ENCODE results near the gene ABHD16B.

The ABHD16B gene

DNA sequence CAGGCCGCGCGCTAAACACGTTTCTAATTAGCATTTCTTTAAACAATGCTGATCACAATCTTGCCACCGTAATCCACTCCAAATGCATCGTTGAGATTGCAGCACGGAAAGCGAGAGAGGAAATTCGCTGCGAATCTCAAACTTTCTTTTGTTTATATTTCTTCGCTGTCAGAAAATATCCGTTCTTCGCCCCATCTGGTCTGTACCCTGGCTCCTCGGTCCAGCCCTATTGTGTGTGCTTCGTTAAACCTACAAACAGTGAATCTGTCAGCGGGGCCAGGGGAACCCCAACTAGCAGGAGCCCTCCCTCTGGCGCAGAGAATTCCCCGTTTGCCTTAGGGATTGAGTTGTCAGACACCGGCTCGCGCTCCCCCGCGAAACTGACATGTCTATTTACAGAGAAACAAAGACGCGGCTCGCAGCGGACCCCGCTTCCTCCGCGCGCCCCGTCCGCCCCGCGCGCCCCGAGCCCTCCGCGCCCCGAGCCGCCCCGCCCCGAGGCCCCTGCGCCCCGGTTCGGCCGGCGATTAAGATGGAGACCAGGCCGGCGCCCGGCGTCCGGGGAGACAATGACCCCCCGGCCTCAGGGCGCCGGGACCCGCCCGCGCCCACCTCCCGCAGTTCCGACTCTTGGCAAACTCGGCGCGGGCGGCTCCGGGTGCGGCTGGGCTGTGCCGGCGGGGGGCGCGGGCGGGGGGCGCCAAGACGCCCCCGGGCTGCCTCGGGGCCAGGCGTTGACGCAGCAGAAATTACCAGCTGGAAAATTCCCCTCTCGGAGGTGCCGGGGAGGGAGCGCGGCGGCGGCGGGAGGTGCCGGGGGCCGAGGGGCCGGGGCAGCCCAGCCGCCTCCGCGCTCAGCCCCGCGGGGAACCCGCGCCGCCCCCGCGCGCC is 31.1 kb upstream of the ABHD16B start:
- H3K27ac Mint-ChIP-seq = peak overlapping the region; percentile 47
- peaks cover 2% of the 10 kb centered on the region for H3K36me3 Mint-ChIP-seq
- H3K4me1 Mint-ChIP-seq (ENCODE audit: low read depth) = peaks cover 9% of the 10 kb centered on the region
- no peaks in the 10 kb centered on the region for H3K9me3 Mint-ChIP-seq (ENCODE audit: low read depth)
- H3K4me3 Mint-ChIP-seq = peak overlapping the region; percentile 91
- H3K27me3 Mint-ChIP-seq = peaks cover 26% of the 10 kb centered on the region

DNA sequence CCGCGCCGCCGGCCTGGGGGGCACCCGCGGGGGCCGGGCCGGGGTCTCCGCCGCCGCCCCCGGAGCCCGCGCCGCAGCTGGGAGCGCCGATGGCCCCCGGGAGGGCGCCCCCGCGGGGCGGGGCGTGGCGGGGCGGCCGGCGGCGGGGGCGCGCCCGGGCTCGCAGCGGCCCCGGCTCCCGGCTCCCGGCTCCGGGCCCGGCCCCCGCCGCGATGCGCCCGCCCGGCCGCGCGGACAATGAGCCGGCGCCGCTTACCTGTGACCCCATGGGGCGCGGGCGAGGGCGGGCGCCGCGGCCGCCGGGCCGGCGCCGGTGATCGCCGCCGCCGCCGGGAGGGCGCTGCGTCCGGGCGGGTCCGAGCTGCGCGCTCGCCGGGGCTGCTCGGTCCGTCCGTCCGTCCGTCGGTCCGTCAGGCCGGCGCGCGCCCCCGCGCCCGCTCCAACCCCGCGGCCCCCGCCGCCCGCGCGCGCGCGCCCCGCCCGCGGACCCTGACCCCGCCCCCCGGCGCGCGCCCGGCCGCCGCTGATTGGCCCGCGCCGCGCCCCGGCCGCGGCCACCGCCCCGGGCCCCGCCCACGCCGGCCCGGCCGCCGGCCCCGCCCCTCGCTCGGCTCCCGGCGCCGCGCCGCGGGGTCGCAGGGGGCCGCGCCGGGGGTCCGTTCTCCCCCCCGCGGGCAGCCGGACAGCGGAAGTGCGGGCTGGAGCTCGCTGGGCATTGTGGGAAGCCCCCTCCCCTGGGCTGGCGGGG is 30.3 kb upstream of the ABHD16B start, which contains the start of gene ZBTB46:
Gene ZBTB46 (minus strand): TSS at position 424 of the 748 bp plus-strand sequence. CDS start 40,507 bp downstream, outside the sequence.
- Mint-ChIP-seq H3K27me3 (peaks cover 19% of the 10 kb centered on the region), H3K36me3 (peaks cover 2% of the 10 kb centered on the region), H3K4me1 (ENCODE audit: low read depth) (peaks cover 9% of the 10 kb centered on the region), H3K4me3 (peak within 1 kb of the TSS; percentile 91), H3K27ac (no peak within 1 kb of the TSS), H3K9me3 (ENCODE audit: low read depth) (no peaks in the 10 kb centered on the region)

DNA sequence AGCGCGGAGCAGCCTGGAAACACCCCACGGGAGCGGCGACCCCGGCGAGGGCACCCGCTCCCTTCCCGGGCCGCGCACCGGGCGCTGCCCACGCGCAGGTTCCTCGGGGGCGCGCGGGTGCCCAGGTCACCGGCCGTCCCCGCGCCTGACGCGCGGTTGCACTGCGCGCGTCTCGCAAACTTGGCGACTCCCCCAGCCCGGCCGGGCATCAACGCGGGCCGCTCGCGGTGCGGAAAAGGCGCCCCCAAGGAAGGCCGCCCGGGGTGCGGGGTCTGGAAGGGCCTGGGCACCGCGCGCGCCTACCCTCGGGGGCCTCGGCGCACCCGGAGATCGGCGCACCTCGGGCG is 29.7 kb upstream of the ABHD16B start:
- peaks cover 17% of the 10 kb centered on the region for H3K27me3 Mint-ChIP-seq
- no peak overlapping the region for H3K4me3 Mint-ChIP-seq
- peaks cover 2% of the 10 kb centered on the region for H3K36me3 Mint-ChIP-seq
- no peaks in the 10 kb centered on the region for H3K9me3 Mint-ChIP-seq (ENCODE audit: low read depth)
- H3K27ac Mint-ChIP-seq = no peak overlapping the region
- H3K4me1 Mint-ChIP-seq (ENCODE audit: low read depth) = peaks cover 9% of the 10 kb centered on the region

DNA sequence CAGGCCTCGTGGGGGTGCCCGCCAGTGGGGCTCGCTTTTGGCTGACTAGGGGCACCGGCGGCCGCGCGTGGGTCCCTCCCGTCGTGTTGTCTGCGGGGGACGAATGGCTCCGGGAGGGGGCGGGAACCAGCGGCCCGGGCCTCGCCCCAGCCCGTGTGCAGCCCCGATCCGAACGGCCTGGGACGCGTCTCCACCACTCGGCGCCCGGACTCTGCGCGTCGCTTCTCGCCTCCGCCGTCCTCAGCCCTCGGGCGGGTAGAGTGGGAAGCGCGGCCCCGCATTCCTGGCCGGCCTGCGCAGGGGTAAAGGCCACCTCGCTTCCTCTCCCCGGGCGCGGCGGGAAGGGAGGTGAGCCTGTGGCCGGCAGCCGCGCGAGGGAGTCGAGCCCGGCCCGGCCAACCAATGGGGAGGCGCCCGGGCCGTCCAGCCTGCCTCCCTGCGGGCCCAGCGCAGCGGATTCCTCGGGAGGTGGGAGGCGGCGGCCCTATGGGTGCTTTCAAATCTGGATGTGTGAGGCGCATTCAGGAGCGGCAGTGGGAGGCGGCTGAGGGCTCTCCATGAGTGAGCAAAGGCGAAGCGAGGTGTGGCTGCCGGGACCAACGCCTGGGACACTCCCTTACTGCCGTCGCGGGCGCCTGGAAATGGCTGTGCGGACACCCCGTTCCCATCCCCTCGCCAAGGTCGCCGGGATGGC is 29.2 kb upstream of the ABHD16B start:
- Mint-ChIP-seq H3K4me3 (no peak overlapping the region), H3K27me3 (peaks cover 17% of the 10 kb centered on the region), H3K9me3 (ENCODE audit: low read depth) (no peaks in the 10 kb centered on the region), H3K36me3 (peaks cover 2% of the 10 kb centered on the region), H3K4me1 (ENCODE audit: low read depth) (peaks cover 9% of the 10 kb centered on the region), H3K27ac (no peak overlapping the region)

DNA sequence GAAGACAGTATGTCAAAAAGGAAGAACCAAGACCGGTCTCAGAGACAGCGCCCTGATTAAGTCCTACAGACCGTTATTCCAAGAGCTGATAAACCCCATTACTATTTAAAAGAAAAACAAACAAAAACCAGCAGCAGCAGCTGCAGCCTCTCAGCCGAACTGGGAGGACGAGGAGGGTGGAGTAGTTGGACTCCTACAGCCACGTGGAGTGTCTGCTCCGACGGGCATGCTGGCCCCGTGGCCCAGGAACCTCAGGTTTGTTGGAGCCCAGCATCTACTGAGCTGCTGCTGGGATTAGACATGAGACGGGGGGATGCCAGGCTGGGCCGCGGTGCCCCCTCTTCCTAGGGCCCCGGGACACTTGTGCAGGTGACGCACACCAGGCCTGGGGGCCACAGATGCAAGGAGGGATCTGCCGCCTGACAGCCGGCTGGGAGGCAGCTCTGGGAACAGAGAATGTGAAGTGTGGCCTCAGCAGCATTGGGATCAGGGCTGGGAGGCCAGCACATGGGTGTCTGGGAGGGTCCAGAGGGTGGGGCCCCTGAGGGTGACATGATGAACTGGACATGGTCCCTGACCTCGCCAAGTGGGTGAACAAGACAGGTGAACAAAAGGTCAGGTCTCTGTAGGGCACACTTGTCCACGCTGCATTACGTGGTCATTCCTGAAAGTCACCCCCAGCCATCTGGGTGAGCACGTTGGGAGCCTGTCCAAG is 27.4 kb upstream of the ABHD16B start:
- H3K27me3 Mint-ChIP-seq = peaks cover 12% of the 10 kb centered on the region
- H3K27ac Mint-ChIP-seq = no peak overlapping the region
- peaks cover 2% of the 10 kb centered on the region for H3K36me3 Mint-ChIP-seq
- no peak overlapping the region for H3K4me3 Mint-ChIP-seq
- H3K9me3 Mint-ChIP-seq (ENCODE audit: low read depth) = no peaks in the 10 kb centered on the region
- peaks cover 12% of the 10 kb centered on the region for H3K4me1 Mint-ChIP-seq (ENCODE audit: low read depth)

DNA sequence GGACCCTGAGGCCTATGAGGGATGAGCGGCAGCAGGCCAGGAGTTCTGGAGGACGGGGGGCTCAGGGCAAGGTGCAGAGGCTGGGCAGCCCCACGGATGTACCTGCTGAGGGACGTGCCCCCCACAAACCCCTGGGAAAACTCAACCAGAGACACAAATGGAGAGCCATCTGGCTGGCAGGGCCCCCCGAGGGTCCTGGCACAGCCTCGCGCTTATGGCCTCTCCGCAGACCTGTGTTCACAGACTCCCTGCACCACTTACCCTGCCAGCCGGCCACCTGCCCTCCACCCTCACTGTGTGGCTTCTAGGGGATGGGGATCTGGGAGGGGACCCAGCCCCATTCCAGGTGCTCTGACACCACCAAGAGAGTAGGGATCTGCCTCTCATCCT is 26.8 kb upstream of the ABHD16B start:
- Mint-ChIP-seq H3K4me1 (ENCODE audit: low read depth) (peaks cover 10% of the 10 kb centered on the region), H3K27me3 (peaks cover 7% of the 10 kb centered on the region), H3K36me3 (peaks cover 2% of the 10 kb centered on the region), H3K9me3 (ENCODE audit: low read depth) (no peaks in the 10 kb centered on the region), H3K4me3 (no peak overlapping the region), H3K27ac (no peak overlapping the region)

DNA sequence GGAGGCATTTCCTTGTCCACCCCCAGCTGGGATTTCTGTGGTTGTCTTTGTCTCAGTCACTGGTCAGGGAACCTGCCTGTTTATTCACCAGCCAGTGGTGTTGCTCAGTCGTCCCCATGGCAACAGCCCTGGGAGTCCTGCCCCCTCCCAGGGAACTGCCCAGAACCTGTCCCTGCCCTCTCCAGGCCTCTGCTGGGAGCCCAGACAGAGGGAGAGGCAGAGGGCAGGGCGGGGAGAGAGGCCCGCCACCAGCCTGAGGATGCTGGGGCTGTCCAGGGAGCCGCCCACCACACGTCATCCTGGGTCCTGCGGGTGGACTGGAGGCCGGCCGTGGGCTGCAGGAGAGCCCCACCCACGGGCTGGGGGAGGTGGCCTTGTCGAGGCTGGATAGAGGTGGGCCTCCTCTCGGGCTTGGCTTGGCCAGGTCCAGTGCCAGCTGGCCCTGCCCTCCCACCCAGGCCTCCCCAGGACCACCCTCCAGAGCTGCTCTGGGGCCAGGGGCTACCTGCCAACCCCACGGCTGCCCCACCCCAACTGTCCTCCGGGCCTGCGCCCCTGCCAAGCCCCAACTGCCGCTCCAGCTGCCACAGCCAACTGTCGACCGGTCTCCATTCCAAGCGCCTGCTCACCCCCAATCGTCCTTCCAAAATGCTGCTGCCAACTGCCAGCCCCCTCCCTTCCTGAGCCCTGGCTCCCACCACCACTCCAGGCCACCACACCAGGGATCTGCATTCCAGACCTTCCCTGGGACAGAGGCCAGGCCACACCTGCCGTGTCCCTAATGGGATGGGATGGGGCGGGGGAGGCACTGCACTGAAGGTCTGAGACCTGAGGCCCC is 26.1 kb upstream of the ABHD16B start:
- peaks cover 4% of the 10 kb centered on the region for H3K4me1 Mint-ChIP-seq (ENCODE audit: low read depth)

DNA sequence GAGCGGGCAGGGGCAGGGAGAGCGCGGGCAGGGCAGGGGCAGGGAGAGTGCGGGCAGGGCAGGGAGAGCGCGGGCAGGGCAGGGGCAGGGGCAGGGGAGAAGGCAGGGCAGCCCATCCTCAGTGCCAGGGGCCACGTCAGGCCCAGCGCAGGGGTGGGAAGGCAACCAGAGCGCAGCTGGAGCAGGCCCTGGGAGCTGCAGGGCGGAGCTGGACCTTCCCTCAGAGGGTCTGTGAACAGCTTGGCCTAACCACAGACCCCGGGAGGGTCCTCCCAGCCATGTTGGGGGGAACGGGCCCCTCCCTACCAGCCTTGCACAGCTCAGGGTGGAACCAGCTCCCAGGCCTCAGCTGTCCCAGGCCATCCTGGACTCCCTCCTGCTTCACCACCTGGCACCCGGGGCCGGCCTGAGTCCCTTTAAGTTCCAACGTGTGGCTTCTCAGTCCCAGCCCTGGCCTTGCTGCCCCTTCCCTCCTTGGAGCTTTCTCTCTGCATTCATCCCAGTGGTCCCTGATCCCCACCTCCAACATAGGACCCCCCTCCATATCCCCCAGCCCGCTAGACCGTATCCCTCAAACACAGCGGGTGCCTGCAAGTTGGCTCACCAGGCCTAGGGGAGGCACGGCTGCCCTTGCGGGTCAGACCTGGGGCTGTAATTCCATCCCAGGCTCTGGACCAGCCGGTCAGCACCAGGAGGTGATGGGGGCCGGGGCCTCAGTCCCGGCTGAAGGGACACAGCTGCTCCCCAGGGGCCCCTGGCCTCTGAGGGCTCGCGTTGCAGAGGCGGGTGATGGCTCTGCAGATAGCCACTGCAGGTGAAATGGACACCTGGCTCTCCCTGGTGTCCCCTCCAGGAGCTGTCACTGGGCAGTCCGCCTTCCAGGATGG is 24.6 kb upstream of the ABHD16B start:
- peaks cover 1% of the 10 kb centered on the region for H3K27me3 Mint-ChIP-seq

More for the DNA sequence above, 26.1 kb upstream of the ABHD16B start:
- H3K27me3 Mint-ChIP-seq = peaks cover under 1% of the 10 kb centered on the region
- H3K36me3 Mint-ChIP-seq = no peaks in the 10 kb centered on the region
- H3K27ac Mint-ChIP-seq = no peak overlapping the region
- H3K9me3 Mint-ChIP-seq (ENCODE audit: low read depth) = no peaks in the 10 kb centered on the region
- no peak overlapping the region for H3K4me3 Mint-ChIP-seq

DNA sequence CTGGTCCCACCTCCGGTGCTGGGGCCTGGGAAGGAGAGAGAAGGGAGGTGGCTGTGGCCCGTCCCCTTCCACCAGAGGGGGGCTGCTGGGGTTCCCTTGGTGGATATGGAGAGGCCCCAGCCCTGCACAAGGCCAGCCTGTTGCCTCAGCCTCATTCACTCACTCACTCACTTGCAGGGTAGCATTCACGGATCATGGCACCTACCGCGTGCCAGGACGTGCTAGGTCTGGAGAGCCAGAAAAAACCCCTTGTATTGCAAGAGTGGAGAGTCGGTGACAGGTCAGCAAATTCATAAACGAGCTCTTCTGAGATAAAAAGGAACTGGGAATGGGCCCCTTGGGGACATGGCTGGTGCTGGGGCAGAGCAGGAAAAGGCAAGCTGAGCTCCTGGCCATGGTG is 23.8 kb upstream of the ABHD16B start:
- Mint-ChIP-seq H3K4me1 (ENCODE audit: low read depth) (peaks cover 6% of the 10 kb centered on the region), H3K9me3 (ENCODE audit: low read depth) (no peaks in the 10 kb centered on the region), H3K27me3 (peaks cover 5% of the 10 kb centered on the region), H3K36me3 (peaks cover 2% of the 10 kb centered on the region), H3K4me3 (no peak overlapping the region), H3K27ac (no peak overlapping the region)

More for the DNA sequence above, 24.6 kb upstream of the ABHD16B start:
- H3K4me3 Mint-ChIP-seq = no peak overlapping the region
- H3K9me3 Mint-ChIP-seq (ENCODE audit: low read depth) = no peaks in the 10 kb centered on the region
- H3K4me1 Mint-ChIP-seq (ENCODE audit: low read depth) = peaks cover 4% of the 10 kb centered on the region
- peaks cover 2% of the 10 kb centered on the region for H3K36me3 Mint-ChIP-seq
- H3K27ac Mint-ChIP-seq = no peak overlapping the region

DNA sequence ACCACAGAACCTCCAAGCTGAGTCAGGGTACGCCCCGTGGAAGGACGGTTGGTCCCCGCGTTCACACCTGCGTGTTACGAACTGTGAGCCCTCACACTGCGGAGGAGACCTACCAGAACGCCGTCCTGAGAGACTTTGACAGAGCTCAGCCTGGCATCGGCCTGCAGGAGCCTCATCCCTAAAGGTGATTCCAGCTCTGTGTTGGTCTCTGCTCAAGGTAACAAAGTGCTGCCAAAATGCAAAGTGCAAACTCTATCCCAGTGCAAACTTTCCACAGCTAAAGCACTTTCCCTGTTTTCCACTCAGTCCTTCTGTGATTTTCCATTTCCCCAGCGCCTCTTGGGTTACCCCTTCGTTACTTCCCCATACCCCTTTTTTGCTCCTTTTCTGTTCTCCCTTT is 21.7 kb upstream of the ABHD16B start:
- Mint-ChIP-seq H3K27ac (no peak overlapping the region), H3K27me3 (peaks cover 9% of the 10 kb centered on the region), H3K36me3 (peaks cover 2% of the 10 kb centered on the region), H3K4me3 (no peak overlapping the region), H3K4me1 (ENCODE audit: low read depth) (peaks cover 13% of the 10 kb centered on the region), H3K9me3 (ENCODE audit: low read depth) (no peaks in the 10 kb centered on the region)

DNA sequence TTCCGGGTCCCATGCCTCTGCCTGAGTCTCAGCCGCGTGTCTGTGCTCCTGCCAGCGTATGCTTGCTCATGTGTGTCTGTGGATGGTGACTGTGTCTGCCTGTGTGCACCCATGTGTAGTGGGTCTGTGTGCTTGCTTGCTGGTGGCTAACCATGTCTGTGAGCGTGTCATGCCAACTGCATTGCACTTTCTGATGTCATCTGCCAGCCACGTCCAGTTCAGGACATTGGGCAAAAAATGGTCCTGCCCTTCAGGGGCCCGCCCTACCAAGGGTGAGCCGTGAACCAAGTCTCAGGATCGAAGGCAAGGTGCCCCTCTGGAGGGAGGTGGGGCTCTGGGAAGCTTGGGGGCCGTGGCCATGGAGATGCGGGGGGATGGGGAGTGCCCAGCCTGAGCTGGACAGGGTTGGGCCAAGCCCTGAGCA is 20.9 kb upstream of the ABHD16B start:
- peaks cover 9% of the 10 kb centered on the region for H3K27me3 Mint-ChIP-seq
- peaks cover 13% of the 10 kb centered on the region for H3K4me1 Mint-ChIP-seq (ENCODE audit: low read depth)
- no peak overlapping the region for H3K4me3 Mint-ChIP-seq
- H3K9me3 Mint-ChIP-seq (ENCODE audit: low read depth) = no peaks in the 10 kb centered on the region
- H3K27ac Mint-ChIP-seq = peak overlapping the region; percentile 23
- peaks cover 2% of the 10 kb centered on the region for H3K36me3 Mint-ChIP-seq

DNA sequence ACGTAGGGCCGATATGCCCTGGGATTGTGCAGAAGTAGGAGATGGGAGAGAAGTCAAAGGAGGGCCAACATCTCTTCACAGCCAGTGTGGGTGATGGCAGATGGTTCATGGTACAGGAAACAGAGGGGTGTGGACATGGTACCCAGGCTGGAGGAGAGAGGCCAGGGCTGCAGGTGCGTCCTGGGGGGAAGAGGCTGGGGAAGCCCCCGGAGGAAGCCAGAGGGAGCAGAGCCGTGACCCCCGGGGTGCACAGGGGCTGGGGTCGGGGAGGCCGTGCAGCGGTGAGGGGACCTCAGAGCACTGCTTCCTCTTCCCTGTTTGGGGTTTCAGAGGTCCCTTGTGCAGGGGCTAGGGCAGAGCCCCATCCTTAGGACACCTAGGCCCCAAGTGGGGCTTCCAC is 19.0 kb upstream of the ABHD16B start:
- H3K4me1 Mint-ChIP-seq (ENCODE audit: low read depth) = peaks cover 16% of the 10 kb centered on the region
- no peak overlapping the region for H3K4me3 Mint-ChIP-seq
- no peak overlapping the region for H3K27ac Mint-ChIP-seq
- no peaks in the 10 kb centered on the region for H3K9me3 Mint-ChIP-seq (ENCODE audit: low read depth)
- H3K27me3 Mint-ChIP-seq = peaks cover 9% of the 10 kb centered on the region
- peaks cover 2% of the 10 kb centered on the region for H3K36me3 Mint-ChIP-seq

DNA sequence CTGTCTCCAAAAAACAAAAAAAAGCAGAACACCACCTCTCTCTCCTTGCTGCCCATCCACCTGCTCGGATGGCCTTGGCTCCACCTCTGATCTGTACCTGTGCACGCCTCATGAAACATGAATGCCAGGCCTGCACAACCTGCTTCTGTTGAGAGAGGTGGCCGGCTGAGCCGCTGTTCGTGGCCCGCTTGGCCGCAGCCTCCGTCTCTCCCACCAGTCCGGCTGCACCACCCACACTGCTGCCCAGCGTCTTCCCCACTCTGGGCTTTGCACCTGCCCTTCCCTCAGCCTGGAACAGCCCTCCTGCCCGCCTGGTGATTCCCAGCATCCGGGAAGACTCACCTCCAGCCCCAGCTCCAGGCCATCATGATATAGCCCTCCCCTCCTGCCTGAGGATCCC is 18.1 kb upstream of the ABHD16B start:
- Mint-ChIP-seq H3K4me1 (ENCODE audit: low read depth) (peaks cover 13% of the 10 kb centered on the region), H3K27me3 (peaks cover 9% of the 10 kb centered on the region), H3K27ac (no peak overlapping the region), H3K36me3 (peaks cover 2% of the 10 kb centered on the region), H3K9me3 (ENCODE audit: low read depth) (no peaks in the 10 kb centered on the region), H3K4me3 (no peak overlapping the region)
